HG03095 (cell line): ENCODE results near the gene PLOD3.

Experiments
- ATAC-seq: cut with Tn5 transposase; IDR thresholded peaks from one replicate; pipeline ENCODE4 v1.9.1; 2021; ENCODE audit warnings: moderate library complexity; ENCODE audit not compliant: unreplicated experiment

Gene PLOD3

DNA sequence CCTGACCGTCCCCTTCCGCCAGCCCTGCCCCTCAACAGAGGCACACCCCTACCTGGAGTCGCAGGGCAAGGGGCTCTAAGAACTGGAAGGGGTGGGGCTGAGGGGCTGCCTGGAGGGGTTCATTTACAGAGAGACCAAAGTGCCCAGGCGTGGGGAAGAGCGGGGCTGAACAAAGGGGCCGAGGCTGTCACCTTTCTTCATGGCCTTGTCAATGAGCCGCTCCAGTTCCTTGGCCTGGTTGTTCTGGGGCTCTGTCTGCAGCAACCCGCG, 22.5 kb upstream of the PLOD3 start:
- no peak for ATAC-seq

DNA sequence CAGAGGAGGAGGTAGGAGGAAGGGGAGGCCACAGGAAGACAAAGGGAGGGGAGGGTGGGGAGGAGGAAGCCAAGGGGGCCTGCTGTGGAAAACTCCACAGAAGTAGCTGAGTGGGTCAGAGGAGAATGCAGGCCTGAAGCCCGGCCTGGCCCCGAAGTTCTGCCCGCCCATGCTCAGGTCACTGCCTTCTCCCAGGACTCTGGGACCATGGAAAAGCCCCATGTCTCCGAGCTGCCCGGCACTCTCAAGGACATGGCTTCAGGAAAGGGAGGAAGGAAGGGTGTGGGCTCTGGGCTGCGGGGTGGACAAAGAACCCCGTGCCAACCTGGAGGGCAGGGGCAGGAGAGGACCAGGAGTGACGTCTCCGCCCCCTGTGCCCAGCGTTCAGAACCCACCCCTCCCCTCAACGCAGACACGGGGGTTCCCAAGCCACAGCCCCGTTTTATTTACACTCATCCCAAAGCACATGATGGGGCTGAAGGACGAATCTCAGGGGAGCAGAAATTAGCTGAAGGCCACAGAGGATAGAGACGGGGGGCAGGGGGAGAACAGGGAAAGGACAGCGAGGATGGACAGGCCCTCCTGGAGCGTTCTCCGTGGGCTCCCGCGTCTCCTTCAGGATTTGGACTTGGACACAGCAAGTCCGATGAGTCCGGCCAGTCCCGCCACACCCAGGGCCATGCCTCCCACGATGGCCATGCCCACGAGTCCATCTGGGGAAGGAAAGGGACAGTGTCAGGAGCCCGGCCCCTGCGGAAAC, 22.0 kb upstream of the PLOD3 start:
- ATAC-seq = no peak

DNA sequence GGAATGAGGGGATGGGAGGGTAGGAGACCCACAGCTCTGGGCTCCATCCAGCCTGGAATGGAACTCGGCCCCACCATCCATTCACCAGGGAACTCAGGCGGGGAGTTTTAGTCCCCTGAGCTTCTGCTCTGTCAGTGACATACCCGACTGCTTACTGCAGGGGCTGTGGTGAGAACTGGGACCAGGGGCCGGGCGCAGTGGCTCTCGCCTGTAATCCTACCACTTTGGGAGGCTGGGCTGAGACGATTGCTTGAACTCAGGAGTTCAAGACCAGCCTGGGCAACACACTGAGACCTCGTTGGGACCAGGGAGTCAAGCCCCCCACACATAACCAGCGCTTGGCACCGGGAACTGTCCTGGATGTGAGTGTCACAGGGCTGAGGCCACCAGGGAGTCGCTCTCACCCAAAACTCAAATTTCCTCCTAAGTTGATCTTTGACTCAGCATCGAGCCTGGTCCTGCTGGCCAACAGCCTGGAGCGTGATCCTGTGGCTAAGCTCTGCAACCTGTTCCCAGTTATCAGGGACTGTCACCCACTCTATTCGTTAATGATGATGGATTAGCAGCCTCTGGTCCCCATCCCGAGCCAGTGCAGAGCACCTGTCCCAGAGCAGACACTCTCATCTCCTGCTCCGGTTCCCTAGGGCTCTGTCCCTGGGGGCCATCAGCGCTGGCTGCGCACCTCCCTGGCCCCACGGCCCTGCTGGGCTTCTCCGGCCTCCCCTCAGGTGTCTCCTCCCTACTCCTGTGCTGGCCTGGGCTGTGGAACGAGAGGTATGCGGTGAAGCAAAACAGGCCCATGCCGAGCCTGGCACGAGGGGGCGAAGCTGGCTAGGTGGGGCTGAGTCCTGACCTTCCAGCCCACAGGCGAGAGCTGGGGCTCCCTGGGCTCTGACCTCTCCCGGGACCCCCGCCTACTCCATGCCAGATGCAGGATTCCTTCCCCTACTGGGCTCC, 21.1 kb upstream of the PLOD3 start:
- no peak for ATAC-seq

DNA sequence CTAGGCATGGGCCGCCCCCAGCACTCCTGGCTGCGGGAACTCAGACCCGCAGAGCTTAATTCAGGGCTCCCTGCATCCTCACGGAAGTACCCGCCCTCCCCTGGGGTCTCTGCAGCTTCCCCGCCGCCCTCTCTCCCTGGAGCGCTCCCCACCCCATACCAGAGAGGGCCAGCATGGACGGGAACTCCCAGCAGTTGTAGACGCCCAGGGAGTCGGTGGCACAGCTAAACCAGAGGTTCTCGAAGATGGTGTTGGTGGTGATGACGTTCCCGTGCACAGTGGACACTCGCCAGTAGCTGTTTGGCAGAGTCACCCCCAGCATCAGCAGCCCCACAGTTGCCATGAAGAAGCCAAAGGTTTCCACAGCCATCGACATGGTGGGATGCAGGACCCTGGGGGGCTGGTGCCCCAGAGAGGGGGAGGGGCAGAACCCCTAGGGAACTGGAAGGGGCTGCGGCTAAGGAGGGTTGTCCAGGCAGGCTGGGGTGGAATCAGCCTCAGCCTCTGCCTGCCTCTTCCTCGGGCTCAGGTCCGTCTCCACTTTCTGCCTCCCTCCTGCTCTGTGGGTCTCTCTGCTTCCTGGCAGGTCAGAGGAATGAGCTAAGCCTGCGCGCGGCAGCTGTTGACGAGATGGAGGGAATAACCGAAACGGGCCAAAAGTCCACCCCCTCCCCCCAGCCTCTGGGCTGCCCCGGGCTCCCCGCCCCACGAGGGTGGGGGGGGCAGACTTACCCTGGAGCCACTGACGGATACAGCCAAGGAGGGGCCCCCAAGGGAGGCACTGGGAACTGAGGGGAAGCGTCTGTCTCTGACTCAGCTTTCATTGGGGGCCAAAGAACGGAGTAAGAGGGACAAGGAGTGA, 20.1 kb upstream of the PLOD3 start, which contains the start of gene CLDN15:
CLDN15 (minus strand) TSS at position 597 of the 862 bp plus-strand sequence; CDS start at position 376, 221 bp downstream.
- ATAC-seq = no peak

DNA sequence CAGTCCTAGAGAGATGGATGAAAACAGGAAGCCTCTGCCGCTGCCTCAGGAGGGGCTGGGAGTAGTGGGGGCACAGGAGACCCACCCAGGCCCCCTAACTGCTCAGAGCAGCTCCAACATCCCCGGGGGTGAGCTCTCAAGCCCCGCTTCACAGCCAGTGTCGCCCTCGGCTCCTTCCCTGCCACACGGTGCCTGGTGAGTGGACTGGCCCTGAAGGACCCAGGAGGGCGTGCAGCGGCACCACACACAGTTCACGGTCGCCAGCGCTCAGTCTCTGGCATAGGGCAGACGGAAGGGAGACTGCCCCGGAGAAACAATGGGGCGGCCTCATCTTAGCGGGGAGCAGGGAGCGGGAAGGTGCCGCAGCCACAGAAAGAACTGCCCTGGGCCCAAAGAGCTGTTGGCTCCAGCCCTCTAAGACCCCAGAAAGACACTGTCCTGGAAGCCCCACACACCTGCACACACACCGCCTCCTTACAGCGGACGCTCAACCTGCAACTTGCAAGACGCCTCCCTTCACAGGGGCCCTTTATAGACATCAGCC, 19.0 kb upstream of the PLOD3 start:
- ATAC-seq = no peak

DNA sequence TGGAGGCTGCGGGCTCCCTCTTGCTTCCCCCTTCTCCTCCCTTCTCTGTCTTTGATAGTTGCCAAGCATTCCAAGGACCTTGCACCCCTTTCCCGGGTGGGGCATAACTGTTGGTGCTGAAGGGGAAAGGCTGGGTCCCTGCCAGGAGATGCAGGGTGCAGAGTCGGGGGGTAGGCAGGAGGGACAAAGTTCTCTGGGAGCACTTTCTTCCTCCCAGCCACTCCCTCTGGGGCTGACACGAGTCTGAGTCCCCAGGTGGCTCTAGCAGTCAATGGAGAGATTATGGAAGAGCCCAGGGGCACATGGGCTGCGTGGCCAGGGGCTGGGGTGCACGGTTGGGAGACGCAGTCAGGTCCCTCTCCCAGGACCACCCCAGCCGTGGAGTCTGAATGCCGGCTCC, 18.1 kb upstream of the PLOD3 start:
- no peak for ATAC-seq

DNA sequence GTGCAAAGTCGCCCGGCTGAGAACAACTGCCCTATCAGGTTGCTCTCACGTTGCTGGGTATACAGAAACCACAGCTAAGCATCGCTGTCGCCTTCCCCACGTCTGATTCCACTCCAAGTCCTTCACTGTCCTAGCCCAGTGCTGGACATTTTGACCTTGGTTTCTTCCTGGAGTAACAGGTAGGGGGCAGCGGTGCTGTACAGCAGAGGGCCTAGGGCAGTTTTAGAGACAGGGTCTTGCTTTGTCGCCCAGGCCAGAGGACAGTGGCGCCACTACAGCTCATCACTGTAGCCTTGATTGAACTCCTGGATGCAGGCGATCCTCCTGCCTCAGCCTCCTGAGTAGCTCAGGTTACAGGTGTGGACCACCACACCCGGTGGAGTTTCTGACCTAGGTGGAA, 17.7 kb upstream of the PLOD3 start:
- ATAC-seq = no peak

DNA sequence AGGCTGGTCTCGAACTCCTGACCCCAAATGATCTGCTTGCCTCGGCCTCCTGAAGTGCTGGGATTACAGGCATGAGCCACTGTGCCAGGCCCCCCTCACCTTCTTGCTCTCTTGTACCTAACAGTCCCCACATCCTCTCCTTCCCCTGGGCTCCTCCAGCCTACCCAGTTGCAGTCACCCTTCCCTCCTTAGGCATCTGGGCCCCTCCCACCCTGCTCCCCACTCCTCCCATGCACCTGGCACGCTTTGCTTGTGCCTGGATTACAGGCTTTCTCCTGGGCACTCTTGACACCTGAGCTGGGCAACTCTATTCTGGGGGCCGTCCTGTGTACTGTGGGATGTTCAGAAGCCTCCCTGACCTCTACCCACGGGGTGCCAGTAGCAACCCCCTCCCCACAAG, 17.3 kb upstream of the PLOD3 start:
- no peak for ATAC-seq

DNA sequence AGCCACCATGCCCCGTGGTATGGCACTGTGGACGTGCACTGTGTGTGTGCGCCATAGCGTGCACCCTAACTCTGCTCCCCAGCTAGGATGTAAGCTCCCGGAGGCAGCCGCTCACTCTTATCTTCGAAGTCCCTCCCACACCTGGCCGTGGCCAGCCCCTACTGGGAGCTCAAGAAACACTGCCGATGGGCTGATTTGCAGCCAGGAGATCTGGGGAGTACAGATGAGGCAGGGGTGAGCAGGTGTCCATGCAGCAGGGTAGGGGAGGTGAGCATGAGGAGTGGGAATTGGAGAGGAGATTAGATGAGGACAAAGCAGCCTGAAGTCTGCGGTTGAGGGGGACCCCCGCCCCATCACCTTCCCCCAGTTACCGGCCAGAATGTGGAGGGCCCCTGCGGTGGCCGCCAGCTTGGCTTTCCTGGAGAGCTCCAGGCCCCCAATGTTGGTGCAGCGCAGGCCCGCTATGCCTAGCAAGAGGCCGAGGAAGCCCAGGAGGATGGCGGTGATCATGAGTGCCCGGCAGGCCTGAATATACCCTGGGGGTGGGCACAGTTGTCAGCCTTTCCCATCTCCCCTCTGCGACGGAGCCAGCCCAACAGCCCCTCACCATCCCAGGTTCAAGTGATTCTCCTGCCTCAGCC, 16.6 kb upstream of the PLOD3 start:
- no peak for ATAC-seq

DNA sequence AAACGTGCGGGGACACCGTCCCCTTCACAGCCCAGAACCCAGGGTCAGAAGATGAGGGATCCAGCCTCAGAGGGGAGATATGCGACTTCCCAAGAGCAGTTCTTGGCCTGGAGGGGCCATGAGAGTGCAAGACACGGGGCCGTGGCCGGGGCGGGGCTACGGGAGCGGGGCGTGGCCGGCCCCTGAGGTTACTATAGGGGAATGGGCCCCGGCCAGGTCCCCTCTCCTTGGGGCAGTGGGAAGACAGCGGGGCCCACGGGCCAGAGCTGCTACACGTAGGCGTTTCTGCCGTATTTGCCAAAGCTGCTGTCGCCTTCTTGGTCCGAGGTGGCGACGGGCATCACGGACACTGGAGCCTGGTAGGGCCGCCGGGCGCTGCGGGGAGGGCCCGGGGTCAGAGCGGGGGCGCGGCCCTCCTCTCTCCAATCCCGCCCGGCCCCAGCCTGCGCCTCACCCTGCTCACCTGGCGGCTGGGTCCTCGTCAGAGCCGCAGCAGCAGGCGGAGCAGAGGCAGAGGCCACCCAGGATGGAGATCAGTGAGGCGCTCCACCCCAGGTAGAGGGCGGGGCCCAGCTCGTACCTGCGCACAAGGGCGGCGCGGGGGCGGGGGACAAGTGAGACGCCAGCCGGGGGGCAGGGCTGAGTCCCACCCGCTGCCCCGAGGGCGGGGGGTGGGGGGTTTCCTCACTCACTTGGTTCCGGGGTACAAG, 14.9 kb upstream of the PLOD3 start:
- no peak for ATAC-seq

DNA sequence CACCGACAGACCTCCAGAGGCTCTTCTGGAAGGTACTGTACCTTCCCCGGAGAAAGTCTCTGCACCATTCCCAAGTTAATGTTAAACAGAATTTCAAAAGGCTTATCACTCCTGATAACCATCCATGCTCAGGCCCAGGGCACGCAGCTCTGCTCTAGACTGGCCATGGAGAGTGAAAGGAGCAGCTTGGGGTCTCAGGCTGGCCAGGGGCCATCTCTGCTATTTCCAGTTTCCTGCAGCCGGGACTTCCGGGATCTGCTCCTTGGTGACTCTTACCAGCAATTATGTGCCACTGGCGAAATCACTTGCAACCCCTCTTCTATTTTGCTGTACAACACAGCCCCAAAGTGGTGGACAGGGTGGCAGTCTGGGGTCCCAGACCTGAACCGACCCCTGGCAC, 14.3 kb upstream of the PLOD3 start:
- no peak for ATAC-seq

DNA sequence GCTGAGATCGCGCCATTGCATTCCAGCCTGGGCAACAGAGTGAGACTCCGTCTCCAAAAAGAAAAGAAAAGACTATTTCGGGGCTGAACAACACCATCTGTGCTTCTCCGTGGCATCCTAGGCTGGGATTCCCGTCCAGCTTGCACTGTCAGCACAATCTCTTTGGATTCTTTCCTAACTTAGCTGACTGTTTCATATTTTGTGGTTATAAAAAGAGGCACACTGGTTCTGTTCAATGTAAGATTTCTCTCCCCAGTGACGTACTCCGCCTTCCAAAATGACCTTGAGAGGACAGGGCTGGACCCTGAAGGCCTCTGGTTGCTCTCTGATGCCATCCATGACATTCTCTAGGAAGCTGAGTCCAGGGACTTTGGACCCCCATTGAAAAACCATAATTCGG, 9.3 kb upstream of the PLOD3 start:
- no peak for ATAC-seq

DNA sequence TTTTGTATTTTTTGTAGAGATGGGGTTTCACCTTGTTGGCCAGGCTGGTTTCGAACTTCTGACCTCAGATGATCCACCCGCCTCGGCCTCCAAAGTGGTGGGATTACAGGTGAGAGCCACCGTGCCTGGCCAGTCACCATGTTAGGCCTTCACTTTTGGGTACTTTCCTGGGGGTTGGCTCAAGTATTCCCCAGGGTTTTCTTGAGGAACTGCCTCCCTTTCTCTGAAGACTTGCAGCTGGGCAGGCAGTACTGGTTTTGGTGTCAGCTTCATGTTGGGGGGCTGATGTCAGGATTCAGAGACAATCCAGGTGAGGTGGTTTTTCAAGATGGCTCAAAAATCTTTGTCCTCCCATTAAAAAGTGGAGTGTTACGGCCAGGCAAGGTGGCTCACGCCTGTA, 8.3 kb upstream of the PLOD3 start:
- ATAC-seq = no peak

DNA sequence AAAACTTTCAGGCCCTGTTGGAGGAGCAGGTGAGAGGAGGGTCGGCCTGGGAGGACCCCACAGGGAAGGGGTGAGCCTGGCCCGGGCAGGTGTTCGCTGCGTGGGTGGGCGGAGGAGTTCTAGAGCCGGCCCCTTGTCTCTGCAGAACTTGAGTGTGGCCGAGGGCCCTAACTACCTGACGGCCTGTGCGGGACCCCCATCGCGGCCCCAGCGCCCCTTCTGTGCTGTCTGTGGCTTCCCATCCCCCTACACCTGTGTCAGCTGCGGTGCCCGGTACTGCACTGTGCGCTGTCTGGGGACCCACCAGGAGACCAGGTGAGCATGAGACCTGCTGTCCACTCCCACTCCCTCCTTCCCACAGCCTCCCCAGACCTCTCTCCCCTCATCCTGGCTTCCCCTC, 6.1 kb upstream of the PLOD3 start:
- no peak for ATAC-seq

DNA sequence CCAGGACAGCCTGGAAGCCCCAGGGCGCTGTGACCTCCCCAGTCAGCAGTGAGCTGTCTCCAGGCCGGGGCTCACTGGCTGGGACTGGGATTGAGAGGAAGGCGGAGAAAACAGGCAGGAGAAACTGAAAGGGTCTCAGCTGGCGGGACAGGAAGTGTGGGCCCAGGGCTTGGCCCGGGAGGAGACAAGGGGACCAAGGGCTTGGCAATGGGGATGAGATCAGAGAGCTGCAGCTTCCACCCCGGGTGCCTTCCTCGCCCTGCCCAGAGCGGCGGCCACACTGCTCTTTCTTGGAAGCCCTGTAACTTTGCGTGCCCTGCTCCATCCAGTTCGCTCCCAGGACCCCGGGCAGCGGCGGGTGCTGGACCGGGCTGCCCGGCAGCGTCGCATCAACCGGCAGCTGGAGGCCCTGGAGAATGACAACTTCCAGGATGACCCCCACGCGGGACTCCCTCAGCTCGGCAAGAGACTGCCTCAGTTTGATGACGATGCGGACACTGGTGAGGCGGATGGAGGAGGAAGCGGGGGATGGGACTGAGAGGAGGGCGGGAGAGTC, 5.0 kb upstream of the PLOD3 start:
- ATAC-seq = no peak

DNA sequence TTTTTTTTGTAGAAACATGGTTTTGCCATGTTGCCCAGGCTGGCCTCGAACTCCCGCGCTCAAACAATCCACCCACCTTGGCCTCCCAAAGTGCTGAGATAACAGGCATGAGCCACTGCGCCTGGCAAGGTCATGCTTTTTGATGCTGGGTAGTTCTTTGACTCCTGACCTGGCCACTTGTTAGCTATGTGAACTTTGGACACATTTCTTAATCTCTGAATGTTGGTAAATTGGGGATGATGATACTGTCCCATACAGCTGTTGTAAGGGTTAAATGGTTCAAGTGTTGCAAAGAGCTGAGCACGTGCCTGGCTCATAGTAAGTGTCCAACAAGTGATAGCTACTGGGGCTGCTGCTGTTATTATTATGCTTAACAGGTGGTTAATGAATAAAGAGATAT, 2.9 kb upstream of the PLOD3 start:
- ATAC-seq = no peak

DNA sequence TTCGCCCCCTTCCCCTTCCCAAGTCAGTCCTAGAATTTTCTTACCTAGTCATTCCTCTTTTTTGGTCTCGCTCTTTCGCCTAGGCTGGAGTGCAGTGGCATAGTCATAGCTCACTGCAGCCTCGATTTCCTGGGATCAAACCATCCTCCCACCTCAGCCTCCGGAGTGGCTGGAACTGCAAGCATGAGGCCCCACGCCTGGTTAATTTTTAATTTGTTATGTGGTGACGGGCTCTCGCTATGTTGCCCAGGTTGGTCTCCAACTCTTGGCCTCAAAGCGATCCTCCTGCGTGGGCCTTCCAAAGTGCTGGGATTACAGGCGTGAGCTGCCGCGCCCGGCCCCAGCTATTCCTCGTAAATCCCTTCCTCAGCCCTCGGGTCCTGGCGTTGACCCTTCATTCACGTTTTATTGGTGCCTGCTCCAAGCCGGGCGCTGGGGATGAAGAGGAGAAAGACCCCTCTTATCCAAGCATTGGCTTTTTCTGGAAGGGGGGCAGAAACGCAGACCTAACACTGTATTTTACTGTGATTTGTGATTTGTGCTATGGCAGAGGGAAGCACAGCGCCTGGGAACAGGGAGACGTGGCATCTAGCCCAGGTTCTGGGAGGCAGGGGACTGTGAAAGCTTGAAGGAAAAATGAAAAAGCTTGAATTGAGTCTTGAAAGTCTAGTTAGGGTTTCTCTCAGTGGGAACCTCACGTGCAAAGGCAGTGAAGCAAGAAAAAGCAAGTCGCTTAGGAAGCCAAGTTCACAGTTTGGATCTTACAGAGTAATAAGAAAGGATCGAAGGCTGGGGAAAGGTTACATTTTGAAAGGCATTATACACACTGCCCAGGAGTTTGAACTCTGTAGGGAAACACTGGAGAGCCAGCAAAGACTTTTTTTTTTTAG, 1.1 kb upstream of the PLOD3 start:
- ATAC-seq = no peak

DNA sequence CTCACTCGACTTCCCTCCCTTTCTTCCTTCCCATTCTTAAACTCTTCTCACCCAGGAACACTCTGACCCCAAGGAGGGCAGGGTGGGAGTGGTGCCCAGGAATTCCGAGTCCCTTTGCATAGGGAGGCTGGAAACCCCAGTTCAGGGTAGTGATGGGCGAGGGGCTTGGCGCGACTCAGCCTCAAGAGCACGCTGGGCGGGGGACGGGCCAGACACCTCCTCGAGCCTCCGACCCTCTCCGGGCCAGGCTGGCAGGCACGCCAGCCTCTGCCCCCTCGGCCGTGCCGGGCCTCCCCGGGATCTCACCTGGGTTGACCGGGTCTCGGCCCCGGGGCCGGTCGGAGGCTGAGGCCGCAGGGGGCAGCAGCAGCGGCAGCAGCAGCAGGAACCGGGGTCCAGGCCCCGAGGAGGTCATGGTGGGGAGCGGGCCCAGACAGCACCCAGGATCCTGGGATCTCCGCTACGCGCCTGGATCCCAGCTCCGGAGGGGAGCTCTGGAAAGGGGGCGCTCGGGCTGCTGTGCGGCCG, 457 bp downstream of the PLOD3 start:
- peak; percentile 10 for ATAC-seq
